Lung (tissue), 12 donors: ENCODE measurements around the gene SRC. TPM values are rescaled to one million over a fixed set of nuclear protein-coding genes. Genes with fewer than 3 reads are reported as not detected.

Source experiments
- ATAC-seq: fragments of 200-7000 bp; cut with Tn5 transposase; one replicate; pipeline ENCODE4 v1.9.1; 2020; ENCODE audit warnings: moderate number of reproducible peaks; ENCODE audit not compliant: insufficient read depth, low FRiP score
- DNase-seq, 3 donors: peaks; one replicate each; pipeline ENCODE4 v3.0.0-alpha.2; 2013 to 2017
- H3K27ac ChIP-seq, 2 donors: one replicate each; pipeline ENCODE4 v1.5.1; 2013; ENCODE audit warnings: mild to moderate bottlenecking in 2 of 2, moderate library complexity in 2 of 2, control low read depth in 1 of 2, inconsistent platforms in 1 of 2, low read depth in 1 of 2, low read length in 1 of 2
- H3K27me3 ChIP-seq, 3 donors: one replicate each; pipeline ENCODE4 v1.5.1; 2013; ENCODE audit warnings: low read length in 2 of 3; ENCODE audit not compliant: control insufficient read depth in 3 of 3, insufficient read depth in 3 of 3
- H3K36me3 ChIP-seq, 4 donors: one replicate each; pipeline ENCODE4 v1.5.1; 2013; ENCODE audit warnings: low read length in 4 of 4, mild to moderate bottlenecking in 1 of 4, moderate library complexity in 1 of 4; ENCODE audit not compliant: control insufficient read depth in 4 of 4, insufficient read depth in 4 of 4
- H3K4me1 ChIP-seq, 5 donors: one replicate each; pipeline ENCODE4 v1.5.1; 2013; ENCODE audit warnings: low read length in 5 of 5, mild to moderate bottlenecking in 2 of 5, moderate library complexity in 1 of 5; ENCODE audit not compliant: control insufficient read depth in 5 of 5, insufficient read depth in 5 of 5
- H3K4me3 ChIP-seq: one replicate; pipeline ENCODE4 v1.5.1; 2013; ENCODE audit warnings: mild to moderate bottlenecking, control low read depth, moderate library complexity
- H3K9ac ChIP-seq, 2 donors: one replicate each; pipeline ENCODE4 v1.5.1; 2013; ENCODE audit warnings: low read length in 2 of 2, control low read depth in 1 of 2; ENCODE audit not compliant: insufficient read depth in 1 of 2
- H3K9me3 ChIP-seq, 4 donors: one replicate each; pipeline ENCODE4 v1.5.1; 2013; ENCODE audit warnings: low read length in 3 of 4, mild to moderate bottlenecking in 1 of 4, moderate library complexity in 1 of 4; ENCODE audit not compliant: control insufficient read depth in 4 of 4, insufficient read depth in 3 of 4
- CTCF ChIP-seq: IDR thresholded peaks from 2 replicates; pipeline ENCODE4 v1.5.1; 2012; ENCODE audit warnings: mild to moderate bottlenecking; ENCODE audit errors: control extremely low read depth, extremely low read depth
- WGBS, 2 donors: extraction: QIAGEN DNeasy Blood & Tissue Kit; methylation state at CpG; one replicate each; pipeline ENCODE4 v1.1.7; 2013; 5-methylcytosine and 5-hydroxymethylcytosine counted together
- polyA plus RNA-seq, 2 donors: library from polyadenylated mRNA; stranded (reverse); fragments of 200-250 nt; gene quantifications; one replicate each; pipeline ENCODE4 v1.2.1, GENCODE V29; 2013
- total RNA-seq, 2 donors: library from RNA; depleted of rRNA in 1 of 2; stranded (reverse); fragments of >200 nt in 1 of 2; gene quantifications; one replicate each; pipeline ENCODE4 v1.2.1, GENCODE V29; 2014 to 2021
- donor health status: control.
- donor health status: control.
- donor health status: Bipolar disorder and iron deficiency.
- donor health status: healthy.
- donor health status: DM: yes; HTN: yes; CAD: no.

Gene SRC
- total and polyA plus RNA-seq, 4 donors, result 35.6 to 69.5 (median 50.1) TPM

- H3K27ac ChIP-seq, result no peak overlapping the region
Observed at GRCh38 chr20:37407573-37408002, 61.6 kb downstream of the SRC start.

GRCh38 chr20:37408302-37409193 is 62.6 kb downstream of the SRC start:
- peak in 1 of 3 donors; percentile 40 for DNase-seq
- H3K4me1 ChIP-seq, result peaks cover 0 to 34% (median 13%) of the 10 kb centered on the region in 5 donors
- H3K27me3 ChIP-seq, result peaks cover 0 to 12% (median 3%) of the 10 kb centered on the region in 3 donors
- ATAC-seq, result no peak
- no peak overlapping the region for H3K9ac ChIP-seq
- peaks cover 0 to 9% (median 2%) of the 10 kb centered on the region in 4 donors for H3K36me3 ChIP-seq
- no peak for TF ChIP-seq CTCF
- H3K27ac ChIP-seq, result no peak overlapping the region
- WGBS, 2 donors, result 55 to 67% methylated on average over 23 of the region's 23 CpGs
- no peaks in the 10 kb centered on the region for H3K9me3 ChIP-seq
- no peak overlapping the region for H3K4me3 ChIP-seq

More at GRCh38 chr20:37407573-37408002, 61.6 kb downstream of the SRC start:
- peak; percentile 40 to 74 (median 46) for DNase-seq
- Histone ChIP-seq H3K4me1 (peaks cover 0 to 28% (median 13%) of the 10 kb centered on the region in 5 donors), H3K36me3 (peaks cover 0 to 16% (median 4%) of the 10 kb centered on the region in 4 donors), H3K4me3 (no peak overlapping the region), H3K9me3 (no peaks in the 10 kb centered on the region), H3K9ac (no peak overlapping the region), H3K27me3 (peaks cover 0 to 12% (median 0%) of the 10 kb centered on the region in 3 donors)
- no peak for TF ChIP-seq CTCF
- ATAC-seq, result no peak
- WGBS, 2 donors, result 69 to 80% methylated on average over 14 of the region's 14 CpGs

GRCh38 chr20:37411408-37412219 is 65.7 kb downstream of the SRC start:
- peak overlapping the region in 1 of 2 donors; percentile 38 for H3K9ac ChIP-seq
- WGBS, 2 donors, result 19 to 27% methylated on average over 16 to 17 of the region's 17 CpGs
- no peak overlapping the region for H3K27ac ChIP-seq
- DNase-seq, result peak in 1 of 3 donors; percentile 44
- no peaks in the 10 kb centered on the region for H3K36me3 ChIP-seq
- peaks cover 0 to 34% (median 11%) of the 10 kb centered on the region in 5 donors for H3K4me1 ChIP-seq
- no peak for ATAC-seq
- no peak for TF ChIP-seq CTCF
- peaks cover 0 to 19% (median 6%) of the 10 kb centered on the region in 3 donors for H3K27me3 ChIP-seq
- H3K9me3 ChIP-seq, result peaks cover 0 to 1% (median 0%) of the 10 kb centered on the region in 4 donors
- no peak overlapping the region for H3K4me3 ChIP-seq
